ENCODE measurements around the gene FGFRL1. TPM values are rescaled to one million over a fixed set of nuclear protein-coding genes. Genes with fewer than 3 reads are reported as not detected.

FGFRL1 gene
- total RNA-seq, 1 donor from 2014 or later = 15.5 TPM

DNA sequence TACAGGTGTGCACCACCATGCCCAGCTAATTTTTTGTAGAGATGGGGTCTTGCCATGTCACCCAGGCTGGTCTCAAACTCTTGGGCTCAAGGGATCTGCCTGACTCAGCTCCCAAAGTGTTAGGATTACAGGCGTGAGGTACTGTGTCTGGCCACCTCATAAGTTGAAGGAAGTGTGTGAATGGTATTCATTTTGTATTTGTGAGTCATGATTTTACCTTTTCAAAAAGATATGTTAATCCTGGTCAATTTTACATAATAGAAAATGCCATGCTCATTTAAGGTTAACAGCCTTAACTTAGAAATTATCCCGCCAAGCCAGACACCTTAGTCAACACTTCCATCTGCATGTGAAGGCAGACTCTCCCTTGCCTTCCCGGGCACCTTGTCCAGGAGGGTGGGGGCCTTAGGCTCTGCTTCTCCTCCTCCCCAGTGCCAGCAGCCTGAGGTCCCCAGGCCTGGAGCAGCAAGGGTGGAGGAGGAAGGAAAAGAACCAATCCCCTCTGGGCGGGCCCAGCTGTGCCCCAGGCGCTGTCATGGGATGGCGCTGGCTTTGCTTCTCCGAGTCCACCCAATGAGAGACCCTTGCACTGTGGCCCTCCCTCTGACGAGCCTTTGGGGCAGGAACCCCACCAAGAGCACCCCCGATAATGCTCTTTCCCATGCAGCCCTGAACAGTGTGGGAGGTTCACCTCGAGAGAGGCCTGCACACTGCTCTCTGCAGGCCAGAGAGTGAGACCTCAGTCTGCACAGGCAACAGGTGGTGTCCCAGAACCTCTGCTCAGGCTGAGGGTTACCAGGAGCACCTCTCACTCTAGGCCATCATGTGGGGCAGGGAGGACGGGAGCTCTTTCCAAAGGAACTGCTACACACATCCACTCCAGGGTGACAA lies 64.6 kb downstream of the FGFRL1 start:
- Mint-ChIP-seq H3K27ac (no peak overlapping the region), H3K27me3 (ENCODE audit: insufficient read depth) (peaks cover 11% of the 10 kb centered on the region), H3K36me3 (ENCODE audit: low read depth) (no peaks in the 10 kb centered on the region), H3K4me3 (no peak overlapping the region), H3K4me1 (ENCODE audit: low read depth) (peaks cover 8% of the 10 kb centered on the region), H3K9me3 (no peaks in the 10 kb centered on the region)
- intact Hi-C loops (cut with micrococcal nuclease) = no loop called here
- no peak for DNase-seq (ENCODE audit: low spot score)

Other genes starting within 250 kb of the FGFRL1 start
- 1.3 and 1.5 TPM in 2 replicates for gene CPLX1, start 185.5 kb upstream of the FGFRL1 start, total RNA-seq
- gene GAK, start 79.3 kb upstream of the FGFRL1 start, total RNA-seq = 146 and 149 TPM in 2 replicates
- gene TMEM175, start 79.2 kb upstream of the FGFRL1 start, total RNA-seq = 15.4 and 16.2 TPM in 2 replicates
- 17.8 and 18.0 TPM in 2 replicates for gene DGKQ, start 38.1 kb upstream of the FGFRL1 start, total RNA-seq
- gene IDUA, start 24.6 kb upstream of the FGFRL1 start, total RNA-seq = 33.8 and 34.3 TPM in 2 replicates
- 0.22 and 0.49 TPM in 2 replicates for gene SLC26A1, start 18.2 kb upstream of the FGFRL1 start, total RNA-seq
- gene RNF212, start 101.9 kb downstream of the FGFRL1 start, total RNA-seq = 0.93 and 1.5 TPM in 2 replicates
- 12.1 and 16.3 TPM in 2 replicates for gene SPON2, start 161.0 kb downstream of the FGFRL1 start, total RNA-seq
- 203 and 206 TPM in 2 replicates for gene CTBP1, start 237.5 kb downstream of the FGFRL1 start, total RNA-seq

Measured in activated T-helper 1 cell treated with anti-CD3 and anti-CD28 coated beads, Interleukin-12 subunit alpha, Interleukin-12 subunit beta, Interleukin-2, Interleukin-4 antibody, amounts not matched to agents 30 ng/mL and 10 ng/mL and 1 ng/mL, durations not matched to agents 14 hours and 24 hours and 36 hours (primary cell).